HCT116 (cell line): ENCODE results near the gene CACNB2. TPM values are rescaled to one million over a fixed set of nuclear protein-coding genes. Genes with fewer than 3 reads are reported as not detected.

Source experiments
- ATAC-seq: fragments of 200-7000 bp; cut with Tn5 transposase; 2 replicates; pipeline ENCODE4 v1.9.1; 2020; ENCODE audit warnings: mild to moderate bottlenecking, moderate library complexity
- BruUV-seq: library from RNA; stranded (reverse); fragments of 400-500 nt; replicated peaks from 2 replicates; lab custom pipeline; 2021; lab: Mats Ljungman, UMichigan
- CTCF ChIA-PET: fragments of 300-600 bp; sonication (Branson Sonifier 250); formaldehyde crosslinking; loops from one replicate; lab custom pipeline; 2021; ENCODE audit warnings: antibody characterized with exemption; lab: Charles Lee
- POLR2A ChIA-PET: fragments of 300-600, 350-600 bp; sonication (Branson Sonifier 250); formaldehyde crosslinking; loops from one replicate; lab custom pipeline; 2021; ENCODE audit warnings: antibody characterized with exemption; lab: Charles Lee
- RAD21 ChIA-PET, 2 experiments: fragments of 300-600 bp; sonication (Branson Sonifier 250); formaldehyde crosslinking; loops; one replicate each; lab custom pipeline; 2023; ENCODE audit warnings: low total read pairs in 2 of 2; ENCODE audit not compliant: uncharacterized antibody in 2 of 2, unreplicated experiment in 2 of 2, low non-redundant PET in 1 of 2; lab: Charles Lee
- DNase-seq: peaks from one replicate; pipeline ENCODE4 v3.0.0-alpha.2; 2010; ENCODE audit warnings: low read depth, low spot score
- H2AFZ ChIP-seq: fragments of 200-600 bp; shearing (Covaris generic), sonication (generic); 2 replicates; pipeline ENCODE4 v1.6.1; 2017; ENCODE audit warnings: low read depth, mixed run types, mixed read lengths, antibody characterized with exemption, low read length; ENCODE audit not compliant: poor library complexity, severe bottlenecking
- H3K27ac ChIP-seq: 2 replicates; pipeline ENCODE4 v1.5.1; 2012; ENCODE audit warnings: low read depth, low read length
- H3K27me3 ChIP-seq: fragments of 200-600 bp; sonication (generic); 2 replicates; pipeline ENCODE4 v1.6.1; 2016; ENCODE audit warnings: mixed run types, low read length, mixed read lengths; ENCODE audit not compliant: insufficient read depth
- H3K36me3 ChIP-seq, 2 experiments: fragments of 200-500 bp in 1 of 2; fragments of 200-600 bp in 1 of 2; sonication (Bioruptor generic) in 1 of 2; sonication (generic) in 1 of 2; 2 replicates each; pipeline versions ENCODE4 v1.5.1 to v1.6.1; 2014 to 2016; ENCODE audit warnings: low read length in 2 of 2, inconsistent platforms in 1 of 2, mixed read lengths in 1 of 2, mixed run types in 1 of 2; ENCODE audit not compliant: insufficient read depth in 2 of 2, control insufficient read depth in 1 of 2
- H3K4me1 ChIP-seq, 2 experiments: fragments of 200-600 bp in 1 of 2; sonication (generic) in 1 of 2; 2 replicates each; pipeline versions ENCODE4 v1.5.1 to v1.6.1; 2012 to 2017; ENCODE audit warnings: low read length in 2 of 2, inconsistent platforms in 1 of 2, mild to moderate bottlenecking in 1 of 2, mixed read lengths in 1 of 2, mixed run types in 1 of 2, moderate library complexity in 1 of 2; ENCODE audit not compliant: insufficient read depth in 2 of 2, control insufficient read depth in 1 of 2
- H3K4me2 ChIP-seq: fragments of 200-600 bp; sonication (generic); 2 replicates; pipeline ENCODE4 v1.6.1; 2017; ENCODE audit warnings: mixed run types, low read length, mixed read lengths
- H3K4me3 ChIP-seq, 2 experiments: fragments of 200-600 bp in 1 of 2; sonication (generic) in 1 of 2; replicated peaks in 1 of 2; 2 replicates each; pipeline ENCODE4 v1.5.1; 2011 to 2016; ENCODE audit warnings: low read length in 2 of 2, control low read depth in 1 of 2, low read depth in 1 of 2, mild to moderate bottlenecking in 1 of 2, mixed read lengths in 1 of 2, mixed run types in 1 of 2
- H3K79me2 ChIP-seq: fragments of 200-600 bp; sonication (generic); 2 replicates; pipeline ENCODE4 v1.6.1; 2017; ENCODE audit warnings: mild to moderate bottlenecking, mixed run types, low read length, moderate library complexity, mixed read lengths; ENCODE audit not compliant: insufficient read depth
- H3K9ac ChIP-seq: fragments of 200-600 bp; sonication (generic); 2 replicates; pipeline ENCODE4 v1.6.1; 2016; ENCODE audit warnings: low read length, mixed read lengths
- H3K9me2 ChIP-seq: fragments of 200-600 bp; sonication (generic), shearing (Covaris generic); 2 replicates; pipeline ENCODE4 v1.6.1; 2017; ENCODE audit warnings: mixed run types, mild to moderate bottlenecking, moderate library complexity; ENCODE audit not compliant: insufficient read depth
- H3K9me3 ChIP-seq, 2 experiments: fragments of 200-500 bp in 1 of 2; fragments of 200-600 bp in 1 of 2; sonication (Bioruptor generic) in 1 of 2; sonication (generic) in 1 of 2; 2 replicates each; pipeline ENCODE4 v1.6.1; 2014 to 2017; ENCODE audit warnings: low read length in 2 of 2, mixed read lengths in 2 of 2, inconsistent platforms in 1 of 2, low read depth in 1 of 2, mild to moderate bottlenecking in 1 of 2, mixed run types in 1 of 2, moderate library complexity in 1 of 2; ENCODE audit not compliant: control insufficient read depth in 1 of 2, insufficient read depth in 1 of 2
- H4K20me1 ChIP-seq: fragments of 200-600 bp; sonication (generic), shearing (Covaris generic); 2 replicates; pipeline ENCODE4 v1.6.1; 2017; ENCODE audit warnings: mixed run types, mild to moderate bottlenecking, moderate library complexity; ENCODE audit not compliant: insufficient read depth
- CBX3 ChIP-seq: IDR thresholded peaks from 2 replicates; pipeline ENCODE4 v1.6.1; 2012; ENCODE audit warnings: low read depth
- CEBPB ChIP-seq: IDR thresholded peaks from 2 replicates; pipeline ENCODE4 v1.6.1; 2012; ENCODE audit warnings: low read depth
- EZH2 ChIP-seq: fragments of 200-600 bp; sonication (generic); IDR thresholded peaks from 2 replicates; pipeline ENCODE4 v1.6.1; 2017; ENCODE audit warnings: antibody characterized with exemption, mixed run types
- EZH2phosphoT487 ChIP-seq: fragments of 200-600 bp; IDR thresholded peaks from 2 replicates; pipeline ENCODE4 v1.6.1; 2018; ENCODE audit warnings: antibody characterized with exemption, borderline replicate concordance
- JUND ChIP-seq: IDR thresholded peaks from 2 replicates; pipeline ENCODE4 v1.6.1; 2012
- POLR2A ChIP-seq: IDR thresholded peaks from 2 replicates; pipeline ENCODE4 v1.7.0; 2011; ENCODE audit warnings: borderline replicate concordance; ENCODE audit not compliant: insufficient read depth, insufficient read length; ENCODE audit errors: extremely low read depth
- SIN3A ChIP-seq: IDR thresholded peaks from 2 replicates; pipeline ENCODE4 v1.6.1; 2012; ENCODE audit warnings: low read depth
- SP1 ChIP-seq: IDR thresholded peaks from 2 replicates; pipeline ENCODE4 v1.6.1; 2012; ENCODE audit warnings: low read depth
- SRF ChIP-seq: IDR thresholded peaks from 2 replicates; pipeline ENCODE4 v1.6.1; 2012; ENCODE audit warnings: low read depth
- TCF7L2 ChIP-seq: IDR thresholded peaks from 2 replicates; pipeline ENCODE4 v1.7.0; 2011; ENCODE audit warnings: borderline replicate concordance, inconsistent platforms; ENCODE audit not compliant: insufficient read depth, insufficient read length; ENCODE audit errors: extremely low read depth
- YY1 ChIP-seq: IDR thresholded peaks from 2 replicates; pipeline ENCODE4 v1.6.1; 2011; ENCODE audit warnings: low read length, low read depth, moderate library complexity, mild to moderate bottlenecking; ENCODE audit not compliant: insufficient replicate concordance; ENCODE audit errors: extremely low read depth
- ZNF274 ChIP-seq: fragments of 200-500 bp; sonication (Bioruptor generic); IDR thresholded peaks from 2 replicates; pipeline ENCODE4 v1.6.1; 2014; ENCODE audit warnings: mild to moderate bottlenecking, low read depth, low read length, inconsistent platforms
- intact Hi-C: fragments of 100-400 bp; cut with micrococcal nuclease; formaldehyde crosslinking; loops from 2 replicates; pipeline ENCODE4 v1.10.0; 2022
- total RNA-seq: library from RNA; stranded (reverse); gene quantifications from one replicate; pipeline ENCODE4 v1.2.1, GENCODE V29; 2021; ENCODE audit not compliant: unreplicated experiment
- TF ChIP-seq, protein P1 (sequence below), 3 experiments: fragments of 200-600 bp in 1 of 3; sonication (generic) in 1 of 3; IDR thresholded peaks in 2 of 3; conservative IDR thresholded peaks in 1 of 3; 2 replicates each; pipeline ENCODE4 v1.5.1; 2012 to 2017; ENCODE audit warnings: low read depth in 2 of 3, low read length in 2 of 3, antibody characterized with exemption in 1 of 3, borderline replicate concordance in 1 of 3, control low read depth in 1 of 3, mild to moderate bottlenecking in 1 of 3, mixed read lengths in 1 of 3, mixed run types in 1 of 3, moderate library complexity in 1 of 3; ENCODE audit not compliant: insufficient read depth in 1 of 3
- TF ChIP-seq, protein P2 (sequence below): IDR thresholded peaks from 2 replicates; pipeline ENCODE4 v1.6.1; 2012
- TF ChIP-seq, protein P3 (sequence below): IDR thresholded peaks from 2 replicates; pipeline ENCODE4 v1.6.1; 2012; ENCODE audit warnings: low read depth
- TF ChIP-seq, protein P4 (sequence below): IDR thresholded peaks from 2 replicates; pipeline ENCODE4 v1.6.1; 2012

Gene CACNB2
- total RNA-seq, 1 experiment from 2014 or later, result 0.71 TPM

DNA sequence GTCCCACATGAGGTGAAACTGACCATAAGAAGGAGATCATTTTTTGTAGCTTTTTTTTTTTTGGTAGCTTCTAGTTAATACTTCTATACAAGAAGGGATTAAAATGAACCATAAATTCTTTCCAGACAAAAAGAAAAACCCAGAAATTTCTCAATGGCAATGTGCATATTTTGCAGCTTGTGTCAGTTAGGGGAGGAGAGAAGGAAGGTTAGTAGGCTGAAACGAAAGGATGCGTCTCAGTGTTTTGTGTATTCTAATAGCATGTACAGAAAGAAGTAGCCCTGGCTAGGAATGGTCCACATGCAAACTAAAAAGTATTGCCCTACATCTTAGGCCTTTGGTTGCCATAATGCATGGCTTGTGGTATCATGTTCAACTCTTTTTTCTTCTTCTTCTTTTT, 90.6 kb downstream of the CACNB2 start:
- Histone ChIP-seq H3K4me2 (no peak overlapping the region), H3K4me1 (no peaks in the 10 kb centered on the region; a peak in 1 of 4 replicates), H2AFZ (no peak overlapping the region), H3K36me3 (no peaks in the 10 kb centered on the region), H3K4me3 (no peak overlapping the region), H4K20me1 (no peaks in the 10 kb centered on the region), H3K9me2 (no peaks in the 10 kb centered on the region), H3K79me2 (no peaks in the 10 kb centered on the region), H3K27me3 (no peaks in the 10 kb centered on the region), H3K27ac (no peak overlapping the region), H3K9ac (no peak overlapping the region), H3K9me3 (no peaks in the 10 kb centered on the region)
- TF ChIP-seq CEBPB (no peak), TCF7L2 (no peak), YY1 (no peak), CBX3 (no peak), SIN3A (no peak), JUND (no peak), POLR2A (no peak), SRF (no peak), EZH2 (no peak), EZH2phosphoT487 (no peak), ZNF274 (no peak), SP1 (no peak)
- TF ChIP-seq, protein P1, sequence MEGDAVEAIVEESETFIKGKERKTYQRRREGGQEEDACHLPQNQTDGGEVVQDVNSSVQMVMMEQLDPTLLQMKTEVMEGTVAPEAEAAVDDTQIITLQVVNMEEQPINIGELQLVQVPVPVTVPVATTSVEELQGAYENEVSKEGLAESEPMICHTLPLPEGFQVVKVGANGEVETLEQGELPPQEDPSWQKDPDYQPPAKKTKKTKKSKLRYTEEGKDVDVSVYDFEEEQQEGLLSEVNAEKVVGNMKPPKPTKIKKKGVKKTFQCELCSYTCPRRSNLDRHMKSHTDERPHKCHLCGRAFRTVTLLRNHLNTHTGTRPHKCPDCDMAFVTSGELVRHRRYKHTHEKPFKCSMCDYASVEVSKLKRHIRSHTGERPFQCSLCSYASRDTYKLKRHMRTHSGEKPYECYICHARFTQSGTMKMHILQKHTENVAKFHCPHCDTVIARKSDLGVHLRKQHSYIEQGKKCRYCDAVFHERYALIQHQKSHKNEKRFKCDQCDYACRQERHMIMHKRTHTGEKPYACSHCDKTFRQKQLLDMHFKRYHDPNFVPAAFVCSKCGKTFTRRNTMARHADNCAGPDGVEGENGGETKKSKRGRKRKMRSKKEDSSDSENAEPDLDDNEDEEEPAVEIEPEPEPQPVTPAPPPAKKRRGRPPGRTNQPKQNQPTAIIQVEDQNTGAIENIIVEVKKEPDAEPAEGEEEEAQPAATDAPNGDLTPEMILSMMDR (IDR thresholded peaks at IDR 0.05 in 2 of 3, conservative IDR thresholded peaks at IDR 0.05 in 1 of 3; ENCODE audit: borderline replicate concordance in 1 of 3, insufficient read depth in 1 of 3, low read depth in 2 of 3, low read length in 2 of 3), result no peak
- TF ChIP-seq, protein P2, sequence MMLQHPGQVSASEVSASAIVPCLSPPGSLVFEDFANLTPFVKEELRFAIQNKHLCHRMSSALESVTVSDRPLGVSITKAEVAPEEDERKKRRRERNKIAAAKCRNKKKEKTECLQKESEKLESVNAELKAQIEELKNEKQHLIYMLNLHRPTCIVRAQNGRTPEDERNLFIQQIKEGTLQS, result no peak
- TF ChIP-seq, protein P3, sequence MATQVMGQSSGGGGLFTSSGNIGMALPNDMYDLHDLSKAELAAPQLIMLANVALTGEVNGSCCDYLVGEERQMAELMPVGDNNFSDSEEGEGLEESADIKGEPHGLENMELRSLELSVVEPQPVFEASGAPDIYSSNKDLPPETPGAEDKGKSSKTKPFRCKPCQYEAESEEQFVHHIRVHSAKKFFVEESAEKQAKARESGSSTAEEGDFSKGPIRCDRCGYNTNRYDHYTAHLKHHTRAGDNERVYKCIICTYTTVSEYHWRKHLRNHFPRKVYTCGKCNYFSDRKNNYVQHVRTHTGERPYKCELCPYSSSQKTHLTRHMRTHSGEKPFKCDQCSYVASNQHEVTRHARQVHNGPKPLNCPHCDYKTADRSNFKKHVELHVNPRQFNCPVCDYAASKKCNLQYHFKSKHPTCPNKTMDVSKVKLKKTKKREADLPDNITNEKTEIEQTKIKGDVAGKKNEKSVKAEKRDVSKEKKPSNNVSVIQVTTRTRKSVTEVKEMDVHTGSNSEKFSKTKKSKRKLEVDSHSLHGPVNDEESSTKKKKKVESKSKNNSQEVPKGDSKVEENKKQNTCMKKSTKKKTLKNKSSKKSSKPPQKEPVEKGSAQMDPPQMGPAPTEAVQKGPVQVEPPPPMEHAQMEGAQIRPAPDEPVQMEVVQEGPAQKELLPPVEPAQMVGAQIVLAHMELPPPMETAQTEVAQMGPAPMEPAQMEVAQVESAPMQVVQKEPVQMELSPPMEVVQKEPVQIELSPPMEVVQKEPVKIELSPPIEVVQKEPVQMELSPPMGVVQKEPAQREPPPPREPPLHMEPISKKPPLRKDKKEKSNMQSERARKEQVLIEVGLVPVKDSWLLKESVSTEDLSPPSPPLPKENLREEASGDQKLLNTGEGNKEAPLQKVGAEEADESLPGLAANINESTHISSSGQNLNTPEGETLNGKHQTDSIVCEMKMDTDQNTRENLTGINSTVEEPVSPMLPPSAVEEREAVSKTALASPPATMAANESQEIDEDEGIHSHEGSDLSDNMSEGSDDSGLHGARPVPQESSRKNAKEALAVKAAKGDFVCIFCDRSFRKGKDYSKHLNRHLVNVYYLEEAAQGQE, result no peak
- TF ChIP-seq, protein P4, sequence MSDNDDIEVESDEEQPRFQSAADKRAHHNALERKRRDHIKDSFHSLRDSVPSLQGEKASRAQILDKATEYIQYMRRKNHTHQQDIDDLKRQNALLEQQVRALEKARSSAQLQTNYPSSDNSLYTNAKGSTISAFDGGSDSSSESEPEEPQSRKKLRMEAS, result no peak
- ATAC-seq (no peak), DNase-seq (no peak)
- CTCF ChIA-PET, result no interaction called here
- RAD21 ChIA-PET, result no interaction called here
- POLR2A ChIA-PET, result no interaction called here
- intact Hi-C loops, result no loop called here
- no TSS peak for BruUV-seq
